Measurements from ENCODE around the gene SYNPO2.

Gene SYNPO2

DNA sequence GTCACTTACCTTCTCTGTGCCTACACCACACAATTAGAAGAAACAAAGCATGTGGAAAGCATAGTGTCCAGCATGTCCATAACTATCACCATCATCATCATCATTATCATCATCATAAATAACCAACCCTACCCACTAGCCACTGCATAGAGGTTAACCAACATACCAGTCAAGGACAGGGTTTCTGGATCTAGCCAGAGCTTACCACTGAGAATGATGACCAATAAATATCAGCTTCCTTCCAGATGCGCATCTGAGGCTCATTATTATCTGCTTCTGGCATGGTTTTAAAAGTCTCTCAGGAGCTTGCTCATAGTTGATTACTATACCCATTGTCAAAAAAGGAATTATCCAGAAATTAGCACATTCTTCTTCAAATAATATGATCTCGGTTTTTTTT lies 221.5 kb downstream of the SYNPO2 start:
- no peak overlapping the region for H3K4me3 ChIP-seq (ENCODE audit: low read depth, low read length)
- TF ChIP-seq CTCF (IDR thresholded peaks at IDR 0.05; ENCODE audit: low read depth, low read length, missing control alignments) = no peak
- DNase-seq (ENCODE audit: low read depth) = no peak
- in situ Hi-C loops (cut with HindIII; ENCODE audit: low sequenced_read_pairs) = no loop called here
